Gastroesophageal sphincter (tissue), 4 donors: ENCODE results near the gene COL5A2. TPM values are rescaled to one million over a fixed set of nuclear protein-coding genes. Genes with fewer than 3 reads are reported as not detected.

Experiments used
- ATAC-seq: fragments of 150-250 bp; one replicate; pipeline ENCODE4 v1.9.1; 2016; ENCODE audit warnings: mild to moderate bottlenecking, moderate library complexity
- H3K27ac ChIP-seq, 4 donors: fragments of 200-600 bp; sonication (generic) in 3 of 4; 1 replicate in 3 of 4; 2 replicates in 1 of 4; pipeline ENCODE4 v1.5.1; 2016 to 2019
- H3K27me3 ChIP-seq: fragments of 200-600 bp; sonication (generic); one replicate; pipeline ENCODE4 v1.5.1; 2019
- H3K36me3 ChIP-seq, 2 donors: fragments of 200-600 bp; sonication (generic); one replicate each; pipeline ENCODE4 v1.5.1; 2019; ENCODE audit warnings: control low read depth in 1 of 2
- H3K4me1 ChIP-seq, 3 donors: fragments of 200-600 bp; sonication (generic); 1 replicate in 2 of 3; 2 replicates in 1 of 3; pipeline ENCODE4 v1.5.1; 2016 to 2019; ENCODE audit warnings: control low read depth in 2 of 3
- H3K4me3 ChIP-seq, 2 donors: fragments of 200-600 bp; sonication (generic); one replicate each; pipeline ENCODE4 v1.5.1; 2019; ENCODE audit warnings: mild to moderate bottlenecking in 1 of 2, moderate library complexity in 1 of 2
- H3K9me3 ChIP-seq, 3 donors: fragments of 200-600 bp; sonication (generic); one replicate each; pipeline ENCODE4 v1.5.1; 2017 to 2019; ENCODE audit warnings: control low read depth in 2 of 3
- EP300 ChIP-seq: sonication (generic); formaldehyde crosslinking; IDR thresholded peaks from one replicate; pipeline ENCODE4 v1.6.1; 2017; ENCODE audit warnings: antibody characterized with exemption, mild to moderate bottlenecking
- POLR2A ChIP-seq, 2 donors: fragments of 450-650 bp; IDR thresholded peaks; one replicate each; pipeline ENCODE4 v1.6.1; 2017; ENCODE audit warnings: antibody characterized with exemption in 2 of 2, mild to moderate bottlenecking in 2 of 2, moderate library complexity in 1 of 2
- POLR2AphosphoS5 ChIP-seq: sonication (generic); formaldehyde crosslinking; IDR thresholded peaks from one replicate; pipeline ENCODE4 v1.6.1; 2017; ENCODE audit warnings: antibody characterized with exemption
- WGBS, 2 donors: methylation state at CpG; one replicate each; pipeline ENCODE4 v1.1.5; 2018; ENCODE audit warnings: low coverage in 1 of 2; 5-methylcytosine and 5-hydroxymethylcytosine counted together
- total RNA-seq, 4 donors: library from RNA; depleted of rRNA; stranded (reverse); fragments of >200 nt; gene quantifications; one replicate each; pipeline ENCODE4 v1.1.0, GENCODE V29; 2016
- TF ChIP-seq, protein P1 (sequence below), 4 experiments: fragments of 200-600 bp in 2 of 4; fragments of 450-650 bp in 2 of 4; sonication (generic) in 1 of 4; IDR thresholded peaks; one replicate each; pipeline ENCODE4 v1.5.1; 2017 to 2019; ENCODE audit warnings: antibody characterized with exemption in 4 of 4, mild to moderate bottlenecking in 2 of 4, moderate library complexity in 2 of 4

Gene COL5A2
- total RNA-seq, 4 donors from 2014 or later = 57.3 to 104 (median 80.9) TPM

GRCh38 chr2:189013671-189014448, 165.7 kb downstream of the COL5A2 start:
- Histone ChIP-seq H3K9me3 (no peaks in the 10 kb centered on the region), H3K27ac (peak overlapping the region; percentile 49 to 71 (median 66)), H3K27me3 (no peaks in the 10 kb centered on the region), H3K36me3 (peaks cover 9 to 36% of the 10 kb centered on the region in 2 donors), H3K4me1 (peaks cover 8 to 45% (median 11%) of the 10 kb centered on the region in 3 donors), H3K4me3 (no peak overlapping the region)
- TF ChIP-seq EP300 = no peak
- no peak for TF ChIP-seq POLR2AphosphoS5
- TF ChIP-seq POLR2A (IDR thresholded peaks at IDR 0.05) = no peak
- TF ChIP-seq, protein P1, sequence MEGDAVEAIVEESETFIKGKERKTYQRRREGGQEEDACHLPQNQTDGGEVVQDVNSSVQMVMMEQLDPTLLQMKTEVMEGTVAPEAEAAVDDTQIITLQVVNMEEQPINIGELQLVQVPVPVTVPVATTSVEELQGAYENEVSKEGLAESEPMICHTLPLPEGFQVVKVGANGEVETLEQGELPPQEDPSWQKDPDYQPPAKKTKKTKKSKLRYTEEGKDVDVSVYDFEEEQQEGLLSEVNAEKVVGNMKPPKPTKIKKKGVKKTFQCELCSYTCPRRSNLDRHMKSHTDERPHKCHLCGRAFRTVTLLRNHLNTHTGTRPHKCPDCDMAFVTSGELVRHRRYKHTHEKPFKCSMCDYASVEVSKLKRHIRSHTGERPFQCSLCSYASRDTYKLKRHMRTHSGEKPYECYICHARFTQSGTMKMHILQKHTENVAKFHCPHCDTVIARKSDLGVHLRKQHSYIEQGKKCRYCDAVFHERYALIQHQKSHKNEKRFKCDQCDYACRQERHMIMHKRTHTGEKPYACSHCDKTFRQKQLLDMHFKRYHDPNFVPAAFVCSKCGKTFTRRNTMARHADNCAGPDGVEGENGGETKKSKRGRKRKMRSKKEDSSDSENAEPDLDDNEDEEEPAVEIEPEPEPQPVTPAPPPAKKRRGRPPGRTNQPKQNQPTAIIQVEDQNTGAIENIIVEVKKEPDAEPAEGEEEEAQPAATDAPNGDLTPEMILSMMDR (IDR thresholded peaks at IDR 0.05) = no peak
- no peak for ATAC-seq
- WGBS, 2 donors = 45 to 46% methylated on average over 2 of the region's 2 CpGs

- no peaks in the 10 kb centered on the region for H3K9me3 ChIP-seq
- H3K27me3 ChIP-seq = no peaks in the 10 kb centered on the region
- 72 to 84% methylated on average over 3 of the region's 3 CpGs for WGBS, 2 donors
- H3K27ac ChIP-seq = peak overlapping the region in 1 of 4 donors; percentile 71
- peaks cover 11 to 45% of the 10 kb centered on the region in 2 donors for H3K36me3 ChIP-seq
- no peak overlapping the region for H3K4me3 ChIP-seq
- peaks cover 8 to 45% (median 11%) of the 10 kb centered on the region in 3 donors for H3K4me1 ChIP-seq
- TF ChIP-seq, protein P1 (IDR thresholded peaks at IDR 0.05) = no peak
- TF ChIP-seq POLR2AphosphoS5 (no peak), EP300 (no peak), POLR2A (IDR thresholded peaks at IDR 0.05) (no peak)
- no peak for ATAC-seq
Observed at GRCh38 chr2:189013031-189013430, 166.5 kb downstream of the COL5A2 start.

DNA sequence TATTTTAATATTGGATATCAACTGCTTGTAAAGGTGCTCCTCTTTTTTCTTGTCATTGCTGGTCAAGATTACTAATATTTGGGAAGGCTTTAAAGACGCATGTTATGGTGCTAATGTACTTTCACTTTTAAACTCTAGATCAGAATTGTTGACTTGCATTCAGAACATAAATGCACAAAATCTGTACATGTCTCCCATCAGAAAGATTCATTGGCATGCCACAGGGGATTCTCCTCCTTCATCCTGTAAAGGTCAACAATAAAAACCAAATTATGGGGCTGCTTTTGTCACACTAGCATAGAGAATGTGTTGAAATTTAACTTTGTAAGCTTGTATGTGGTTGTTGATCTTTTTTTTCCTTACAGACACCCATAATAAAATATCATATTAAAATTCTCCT, 167.2 kb downstream of the COL5A2 start:
- TF ChIP-seq EP300 = no peak
- TF ChIP-seq, protein P1 (IDR thresholded peaks at IDR 0.05) = no peak
- no peak for TF ChIP-seq POLR2AphosphoS5
- TF ChIP-seq POLR2A (IDR thresholded peaks at IDR 0.05) = no peak
- no peaks in the 10 kb centered on the region for H3K27me3 ChIP-seq
- H3K4me3 ChIP-seq = no peak overlapping the region
- H3K27ac ChIP-seq = peak overlapping the region in 1 of 4 donors; percentile 45
- H3K36me3 ChIP-seq = peaks cover 11 to 51% of the 10 kb centered on the region in 2 donors
- no peaks in the 10 kb centered on the region for H3K9me3 ChIP-seq
- peaks cover 8 to 45% (median 11%) of the 10 kb centered on the region in 3 donors for H3K4me1 ChIP-seq
- 57 to 80% methylated on average over 1 of the region's 1 CpG for WGBS, 2 donors
- ATAC-seq = no peak

DNA sequence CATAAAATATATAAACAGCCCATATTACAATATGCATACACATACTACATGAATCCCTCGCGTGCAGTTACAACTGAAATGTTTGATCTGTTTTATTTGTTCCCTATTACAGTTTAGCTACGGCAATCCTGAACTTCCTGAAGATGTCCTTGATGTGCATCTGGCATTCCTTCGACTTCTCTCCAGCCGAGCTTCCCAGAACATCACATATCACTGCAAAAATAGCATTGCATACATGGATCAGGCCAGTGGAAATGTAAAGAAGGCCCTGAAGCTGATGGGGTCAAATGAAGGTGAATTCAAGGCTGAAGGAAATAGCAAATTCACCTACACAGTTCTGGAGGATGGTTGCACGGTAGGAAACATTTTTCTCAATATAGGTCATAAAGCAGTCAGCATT, 169.0 kb downstream of the COL5A2 start:
- H3K36me3 ChIP-seq = peaks cover 18 to 70% of the 10 kb centered on the region in 2 donors
- peak overlapping the region in 1 of 4 donors; percentile 45 for H3K27ac ChIP-seq
- TF ChIP-seq POLR2AphosphoS5 (no peak), EP300 (no peak), POLR2A (IDR thresholded peaks at IDR 0.05) (no peak)
- TF ChIP-seq, protein P1 (IDR thresholded peaks at IDR 0.05) = no peak
- peaks cover 8 to 44% (median 11%) of the 10 kb centered on the region in 3 donors for H3K4me1 ChIP-seq
- WGBS, 2 donors = 57 to 64% methylated on average over 4 to 6 of the region's 6 CpGs
- H3K27me3 ChIP-seq = no peaks in the 10 kb centered on the region
- H3K9me3 ChIP-seq = no peaks in the 10 kb centered on the region
- no peak overlapping the region for H3K4me3 ChIP-seq
- no peak for ATAC-seq
